ENCODE measurements around the gene ARHGAP29. TPM values are rescaled to one million over a fixed set of nuclear protein-coding genes. Genes with fewer than 3 reads are reported as not detected.

The ARHGAP29 gene
- total and polyA plus RNA-seq, 10 of the 15 experiments (the other 5 are each of a cell fraction or from before 2014, with no cell fraction given), result under 0.01 to 0.43 (median 0.10) TPM; not detected in 4

GRCh38 chr1:94143173-94143808 is 94.1 kb downstream of the ARHGAP29 start (continued):
- TF ChIP-seq NKRF (conservative IDR thresholded peaks at IDR 0.05), result no peak

- ChIA-PET POLR2A (no interaction called here), CTCF (no interaction called here), SMC1A (ENCODE audit: uncharacterized antibody, unreplicated experiment) (no interaction called here), RAD21 (ENCODE audit: unreplicated experiment) (no interaction called here)
- no TSS peak for BruUV-seq (replicated peaks)
- H4K20me1 ChIP-seq (ENCODE audit: control insufficient read depth, insufficient read depth), result no peaks in the 10 kb centered on the region
- intact Hi-C loops (cut with micrococcal nuclease; ENCODE audit: unreplicated experiment), result no loop called here
- no peaks in the 10 kb centered on the region for H3K79me2 ChIP-seq (ENCODE audit: control insufficient read depth, insufficient read depth, low read length)
- H3K4me2 ChIP-seq (ENCODE audit: control insufficient read depth, insufficient read depth), result no peak overlapping the region
- no peaks in the 10 kb centered on the region for H3K9me3 ChIP-seq (replicated peaks; ENCODE audit: control insufficient read depth, insufficient read depth, low read length)
- H2AFZ ChIP-seq (ENCODE audit: control insufficient read depth, low read depth, low read length), result no peak overlapping the region
- in situ Hi-C loops (cut with MboI), result no loop called here
- WGBS (ENCODE audit: insufficient coverage, insufficient replicate concordance, low lambda C conversion rate, missing lambda C conversion rate), result 0% methylated on average over 2 of the region's 2 CpGs
- no peak for DNase-seq (ENCODE audit: low read depth, low spot score)
- no peaks in the 10 kb centered on the region for H3K36me3 ChIP-seq (ENCODE audit: control insufficient read depth in 2 of 2, insufficient read depth in 2 of 2, low read length in 1 of 2)
- no peak overlapping the region for H3K4me3 ChIP-seq
- no peaks in the 10 kb centered on the region; a peak in 1 of 4 replicates for H3K27me3 ChIP-seq (replicated peaks in 1 of 2; ENCODE audit: control insufficient read depth in 2 of 2, insufficient read depth in 2 of 2, low read length in 1 of 2)
- H3K4me1 ChIP-seq (ENCODE audit: control insufficient read depth, insufficient read depth, low read length), result no peaks in the 10 kb centered on the region
- H3K9ac ChIP-seq (ENCODE audit: control insufficient read depth, insufficient read depth, low read length), result no peak overlapping the region
- ATAC-seq, result no peak
- FAIRE-seq, result no peak
- H3K27ac ChIP-seq (ENCODE audit: control insufficient read depth, insufficient read depth), result no peak overlapping the region
- TF ChIP-seq SREBF1 (IDR thresholded peaks at IDR 0.05; ENCODE audit: low read length), result no peak
- TF ChIP-seq NFXL1 (IDR thresholded peaks at IDR 0.05; ENCODE audit: borderline replicate concordance), result no peak
- TF ChIP-seq NR2C1 (IDR thresholded peaks at IDR 0.05), result no peak
- TF ChIP-seq JUNB (IDR thresholded peaks at IDR 0.05), result no peak
- no peak for TF ChIP-seq ZNF24 (IDR thresholded peaks at IDR 0.05)
- no peak for TF ChIP-seq ESRRA (IDR thresholded peaks at IDR 0.05; ENCODE audit: low read length)
- TF ChIP-seq MTA3 (IDR thresholded peaks at IDR 0.05; ENCODE audit: borderline replicate concordance, low read length), result no peak
- no peak for TF ChIP-seq HSF1 (IDR thresholded peaks at IDR 0.05; ENCODE audit: low read depth, low read length)
- no peak for TF ChIP-seq RAD51 (IDR thresholded peaks at IDR 0.05)
- TF ChIP-seq SPI1 (IDR thresholded peaks at IDR 0.05; ENCODE audit: borderline replicate concordance, insufficient read depth, low read depth, low read length), result no peak
- TF ChIP-seq BCLAF1 (IDR thresholded peaks at IDR 0.05), result no peak
- TF ChIP-seq SIX5 (IDR thresholded peaks at IDR 0.05; ENCODE audit: low read depth, low read length, severe bottlenecking), result no peak
- no peak for TF ChIP-seq ZNF384 (IDR thresholded peaks at IDR 0.05; ENCODE audit: borderline replicate concordance, low read depth, low read length)
- TF ChIP-seq RCOR1 (conservative IDR thresholded peaks at IDR 0.05; ENCODE audit: low read depth, low read length), result no peak
- no peak for TF ChIP-seq ZNF207 (IDR thresholded peaks at IDR 0.05; ENCODE audit: borderline replicate concordance)
Measured at GRCh38 chr1:94142583-94142982, 94.8 kb downstream of the ARHGAP29 start.

Data from GM12878 (cell line).